Activated CD8-positive, alpha-beta T cell treated with anti-CD3 and anti-CD28 coated beads, Interleukin-2, amount 10 ng/mL, durations not matched to agents 7 days and 5 days (primary cell): ENCODE results near the gene QSOX2. TPM values are rescaled to one million over a fixed set of nuclear protein-coding genes. Genes with fewer than 3 reads are reported as not detected.

Experiments
- ATAC-seq: fragments of 150-1000 bp; cut with Tn5 transposase; one replicate; pipeline ENCODE4 v1.10.0; 2021; ENCODE audit warnings: moderate library complexity
- CTCF ChIA-PET: fragments of 350-600 bp; sonication (Branson Sonifier 250); formaldehyde crosslinking; loops from one replicate; lab custom pipeline; 2021; ENCODE audit warnings: antibody characterized with exemption; lab: Charles Lee
- POLR2A ChIA-PET: fragments of 350-600 bp; sonication (Branson Sonifier 250); formaldehyde crosslinking; loops from one replicate; lab custom pipeline; 2021; ENCODE audit warnings: antibody characterized with exemption; lab: Charles Lee
- DNase-seq: peaks from one replicate; pipeline ENCODE4 v3.0.0-alpha.2; 2020
- H3K27ac Mint-ChIP-seq: one replicate; pipeline ENCODE4 v1.8.0; 2021; ENCODE audit warnings: mild to moderate bottlenecking, mixed read lengths
- H3K27me3 Mint-ChIP-seq: one replicate; pipeline ENCODE4 v1.8.0; 2021; ENCODE audit warnings: low read depth, mixed read lengths
- H3K36me3 Mint-ChIP-seq: one replicate; pipeline ENCODE4 v1.8.0; 2021; ENCODE audit warnings: low read depth, mixed read lengths
- H3K4me1 Mint-ChIP-seq: one replicate; pipeline ENCODE4 v1.8.0; 2021; ENCODE audit warnings: low read depth, mixed read lengths
- H3K4me3 Mint-ChIP-seq: one replicate; pipeline ENCODE4 v1.8.0; 2021; ENCODE audit warnings: mild to moderate bottlenecking, mixed read lengths
- H3K9me3 Mint-ChIP-seq: one replicate; pipeline ENCODE4 v1.8.0; 2022; ENCODE audit warnings: mixed read lengths; ENCODE audit not compliant: insufficient read depth
- total RNA-seq, 2 experiments: library from RNA; stranded (reverse); gene quantifications; one replicate each; pipeline ENCODE4 v1.2.3, GENCODE V29; 2021

QSOX2 gene
- total RNA-seq, 2 experiments from 2014 or later: 11.4 to 12.6 TPM

- ChIA-PET POLR2A (no interaction called here), CTCF (no interaction called here)
- DNase-seq: no peak
- Mint-ChIP-seq H3K36me3 (no peaks in the 10 kb centered on the region), H3K27me3 (peaks cover 52% of the 10 kb centered on the region), H3K9me3 (no peaks in the 10 kb centered on the region), H3K27ac (no peak overlapping the region), H3K4me1 (peaks cover 2% of the 10 kb centered on the region), H3K4me3 (no peak overlapping the region)
- ATAC-seq: no peak
Measured at GRCh38 chr9:136199391-136200288, 46.0 kb downstream of the QSOX2 start.

GRCh38 chr9:136198605-136199083 lies 47.0 kb downstream of the QSOX2 start:
- ATAC-seq (no peak), DNase-seq (no peak)
- Mint-ChIP-seq H3K36me3 (no peaks in the 10 kb centered on the region), H3K4me1 (peaks cover 2% of the 10 kb centered on the region), H3K4me3 (no peak overlapping the region), H3K27ac (no peak overlapping the region), H3K27me3 (peaks cover 50% of the 10 kb centered on the region), H3K9me3 (no peaks in the 10 kb centered on the region)
- ChIA-PET CTCF (no interaction called here), POLR2A (interaction anchor here (0.6 kb wide), 1 partner anchor 80 kb away, joined by 5 read pairs; no protein-coding TSS in a partner anchor)

- H3K36me3 Mint-ChIP-seq: no peaks in the 10 kb centered on the region
- peaks cover 2% of the 10 kb centered on the region for H3K4me1 Mint-ChIP-seq
- peaks cover 45% of the 10 kb centered on the region for H3K27me3 Mint-ChIP-seq
- ATAC-seq (no peak), DNase-seq (no peak)
- H3K9me3 Mint-ChIP-seq: no peaks in the 10 kb centered on the region
- POLR2A ChIA-PET: interaction anchor here (0.6 kb wide), 1 partner anchor 81 kb away, joined by 5 read pairs; no protein-coding TSS in a partner anchor
- CTCF ChIA-PET: no interaction called here
- H3K27ac Mint-ChIP-seq: no peak overlapping the region
- H3K4me3 Mint-ChIP-seq: no peak overlapping the region
Measured at GRCh38 chr9:136197930-136198604, 47.5 kb downstream of the QSOX2 start.

GRCh38 chr9:136197084-136197875 lies 48.3 kb downstream of the QSOX2 start:
- ChIA-PET POLR2A (no interaction called here), CTCF (no interaction called here)
- no peak for DNase-seq
- no peaks in the 10 kb centered on the region for H3K9me3 Mint-ChIP-seq
- H3K4me3 Mint-ChIP-seq: no peak overlapping the region
- no peaks in the 10 kb centered on the region for H3K36me3 Mint-ChIP-seq
- no peak for ATAC-seq
- peaks cover 45% of the 10 kb centered on the region for H3K27me3 Mint-ChIP-seq
- peaks cover 2% of the 10 kb centered on the region for H3K4me1 Mint-ChIP-seq
- H3K27ac Mint-ChIP-seq: no peak overlapping the region

GRCh38 chr9:136196404-136197083 lies 49.1 kb downstream of the QSOX2 start:
- DNase-seq: no peak
- H3K4me3 Mint-ChIP-seq: no peak overlapping the region
- no peak for ATAC-seq
- peaks cover 51% of the 10 kb centered on the region for H3K27me3 Mint-ChIP-seq
- peaks cover 2% of the 10 kb centered on the region for H3K4me1 Mint-ChIP-seq
- POLR2A ChIA-PET: interaction anchor here (0.6 kb wide), 1 partner anchor 29 kb away, joined by 3 read pairs; no protein-coding TSS in a partner anchor
- CTCF ChIA-PET: no interaction called here
- no peak overlapping the region for H3K27ac Mint-ChIP-seq
- no peaks in the 10 kb centered on the region for H3K36me3 Mint-ChIP-seq
- H3K9me3 Mint-ChIP-seq: no peaks in the 10 kb centered on the region

GRCh38 chr9:136194540-136194939 lies 51.1 kb downstream of the QSOX2 start:
- ATAC-seq (no peak), DNase-seq (no peak)
- no peaks in the 10 kb centered on the region for H3K36me3 Mint-ChIP-seq
- peaks cover 52% of the 10 kb centered on the region for H3K27me3 Mint-ChIP-seq
- no peaks in the 10 kb centered on the region for H3K9me3 Mint-ChIP-seq
- POLR2A ChIA-PET: no interaction called here
- no peak overlapping the region for H3K4me3 Mint-ChIP-seq
- H3K4me1 Mint-ChIP-seq: peaks cover 2% of the 10 kb centered on the region
- CTCF ChIA-PET: no interaction called here
- H3K27ac Mint-ChIP-seq: no peak overlapping the region

- ChIA-PET CTCF (no interaction called here), POLR2A (no interaction called here)
- Mint-ChIP-seq H3K4me1 (peaks cover 2% of the 10 kb centered on the region), H3K27me3 (peaks cover 53% of the 10 kb centered on the region), H3K36me3 (no peaks in the 10 kb centered on the region), H3K27ac (no peak overlapping the region), H3K9me3 (no peaks in the 10 kb centered on the region), H3K4me3 (no peak overlapping the region)
- ATAC-seq: no peak
- no peak for DNase-seq
Measured at GRCh38 chr9:136193891-136194279, 51.7 kb downstream of the QSOX2 start.

- Mint-ChIP-seq H3K27me3 (peaks cover 50% of the 10 kb centered on the region), H3K27ac (no peak overlapping the region), H3K9me3 (no peaks in the 10 kb centered on the region), H3K4me1 (peaks cover 2% of the 10 kb centered on the region), H3K4me3 (no peak overlapping the region), H3K36me3 (no peaks in the 10 kb centered on the region)
- ChIA-PET POLR2A (no interaction called here), CTCF (no interaction called here)
- DNase-seq (no peak), ATAC-seq (no peak)
Measured at GRCh38 chr9:136193127-136193890, 52.3 kb downstream of the QSOX2 start.

GRCh38 chr9:136192289-136193126 lies 53.1 kb downstream of the QSOX2 start:
- no peak overlapping the region for H3K4me3 Mint-ChIP-seq
- H3K27me3 Mint-ChIP-seq: peaks cover 43% of the 10 kb centered on the region
- peaks cover 2% of the 10 kb centered on the region for H3K4me1 Mint-ChIP-seq
- POLR2A ChIA-PET: no interaction called here
- no peaks in the 10 kb centered on the region for H3K9me3 Mint-ChIP-seq
- no peaks in the 10 kb centered on the region for H3K36me3 Mint-ChIP-seq
- DNase-seq (no peak), ATAC-seq (no peak)
- H3K27ac Mint-ChIP-seq: no peak overlapping the region
- CTCF ChIA-PET: no interaction called here

- CTCF ChIA-PET: no interaction called here
- Mint-ChIP-seq H3K36me3 (no peaks in the 10 kb centered on the region), H3K27me3 (peaks cover 41% of the 10 kb centered on the region), H3K27ac (no peak overlapping the region), H3K4me1 (peaks cover 2% of the 10 kb centered on the region), H3K9me3 (no peaks in the 10 kb centered on the region), H3K4me3 (no peak overlapping the region)
- DNase-seq (no peak), ATAC-seq (no peak)
- POLR2A ChIA-PET: no interaction called here
Measured at GRCh38 chr9:136191960-136192286, 53.7 kb downstream of the QSOX2 start.
